HepG2 (cell line): ENCODE data around the gene VAV2. TPM values are rescaled to one million over a fixed set of nuclear protein-coding genes. Genes with fewer than 3 reads are reported as not detected.

Experiments
- ATAC-seq: fragments of 200-7000 bp; cut with Tn5 transposase; 3 replicates; pipeline ENCODE4 v1.9.1; 2020; ENCODE audit warnings: mild to moderate bottlenecking, moderate library complexity
- BruUV-seq: library from RNA; stranded (reverse); fragments of 400-500 nt; replicated peaks from 2 replicates; lab custom pipeline; 2021; lab: Mats Ljungman, UMichigan
- CTCF ChIA-PET: fragments of 300-600 bp; formaldehyde crosslinking; extraction: SDS; loops from one replicate; lab custom pipeline; 2021; ENCODE audit warnings: low total read pairs, inconsistent platforms, low intra/inter-chr PET ratio; lab: Yijun Ruan, JAX
- POLR2A ChIA-PET: fragments of 350-600 bp; sonication (Branson Sonifier 250); formaldehyde crosslinking; loops from one replicate; lab custom pipeline; 2020; ENCODE audit warnings: antibody characterized with exemption, inconsistent platforms; lab: Yijun Ruan, JAX
- DNase-seq: peaks from one replicate; pipeline ENCODE4 v3.0.0-alpha.2; 2015; ENCODE audit warnings: low spot score
- FAIRE-seq: peaks from 3 replicates; lab custom pipeline; 2011; peaks lifted over from hg19 to GRCh38; lab: Jason Lieb, UNC
- H2AFZ ChIP-seq: one replicate; pipeline ENCODE4 v1.6.1; 2011; ENCODE audit warnings: low read length, inconsistent platforms
- H3K27ac ChIP-seq: fragments of 300-600 bp; 3 replicates; pipeline ENCODE4 v1.8.0; 2011; ENCODE audit warnings: mixed run types, mild to moderate bottlenecking, mixed read lengths, low read length, inconsistent platforms; ENCODE audit not compliant: insufficient read depth; ENCODE audit errors: extremely low read length
- H3K27me3 ChIP-seq, 2 experiments: fragments of 200-600 bp in 1 of 2; 2 replicates in 1 of 2; 3 replicates in 1 of 2; pipeline versions ENCODE4 v1.6.0 to v1.8.0; 2011; ENCODE audit warnings: low read length in 2 of 2, mild to moderate bottlenecking in 2 of 2, moderate library complexity in 2 of 2, inconsistent platforms in 1 of 2; ENCODE audit not compliant: insufficient read depth in 2 of 2, control insufficient read depth in 1 of 2
- H3K36me3 ChIP-seq, 2 experiments: fragments of 200-600 bp in 1 of 2; replicated peaks in 1 of 2; 2 replicates in 1 of 2; 3 replicates in 1 of 2; pipeline versions ENCODE4 v1.5.1 to v1.8.0; 2011; ENCODE audit warnings: low read length in 2 of 2, inconsistent platforms in 1 of 2; ENCODE audit not compliant: insufficient read depth in 2 of 2, control insufficient read depth in 1 of 2
- H3K4me1 ChIP-seq: 2 replicates; pipeline ENCODE4 v1.5.1; 2012; ENCODE audit warnings: low read length, inconsistent platforms; ENCODE audit not compliant: insufficient read depth
- H3K4me2 ChIP-seq: 2 replicates; pipeline ENCODE4 v1.6.0; 2011; ENCODE audit warnings: low read depth, low read length, inconsistent platforms
- H3K4me3 ChIP-seq, 3 experiments: fragments of 200-600 bp in 1 of 3; sonication (generic), shearing (Covaris generic) in 1 of 3; replicated peaks in 1 of 3; 2 replicates each; pipeline ENCODE4 v1.5.1; 2011 to 2016; ENCODE audit warnings: low read length in 3 of 3, inconsistent platforms in 2 of 3, low read depth in 2 of 3, mild to moderate bottlenecking in 2 of 3, control low read depth in 1 of 3, mixed read lengths in 1 of 3; ENCODE audit not compliant: insufficient read depth in 1 of 3
- H3K79me2 ChIP-seq: one replicate; pipeline ENCODE4 v1.6.1; 2011; ENCODE audit warnings: low read length, inconsistent platforms; ENCODE audit not compliant: insufficient read depth
- H3K9ac ChIP-seq: 2 replicates; pipeline ENCODE4 v1.6.0; 2011; ENCODE audit warnings: mild to moderate bottlenecking, low read depth, low read length, inconsistent platforms; ENCODE audit not compliant: insufficient read depth
- H3K9me3 ChIP-seq: 2 replicates; pipeline ENCODE4 v1.5.1; 2012; ENCODE audit warnings: mild to moderate bottlenecking, low read length
- H4K20me1 ChIP-seq: 2 replicates; pipeline ENCODE4 v1.6.0; 2011; ENCODE audit warnings: inconsistent platforms, mild to moderate bottlenecking, low read length, moderate library complexity; ENCODE audit not compliant: insufficient read depth
- RERE ChIP-seq: IDR thresholded peaks from 2 replicates; pipeline ENCODE4 v1.6.1; 2016; ENCODE audit warnings: low read depth, missing genetic modification reagents, missing compliant biosample characterization
- SNAPC4 ChIP-seq: sonication (generic); formaldehyde crosslinking; IDR thresholded peaks from 2 replicates; pipeline ENCODE4 v1.4.0; 2020; ENCODE audit warnings: mild to moderate bottlenecking, missing genetic modification reagents
- ZNF460 ChIP-seq: sonication (generic); formaldehyde crosslinking; IDR thresholded peaks from 2 replicates; pipeline ENCODE4 v1.5.1; 2020; ENCODE audit warnings: missing genetic modification reagents, mild to moderate bottlenecking, borderline replicate concordance
- ZNF549 ChIP-seq: sonication (generic); formaldehyde crosslinking; IDR thresholded peaks from 2 replicates; pipeline ENCODE4 v1.5.0; 2020; ENCODE audit warnings: missing genetic modification reagents
- ZNF75D ChIP-seq: sonication (generic); formaldehyde crosslinking; IDR thresholded peaks from 2 replicates; pipeline ENCODE4 v1.8.1; 2023; ENCODE audit warnings: missing genetic modification reagents, mild to moderate bottlenecking, borderline replicate concordance
- WGBS: methylation state at CpG from one replicate; pipeline ENCODE4 v1.1.6; 2017; ENCODE audit warnings: low lambda C conversion rate; 5-methylcytosine and 5-hydroxymethylcytosine counted together
- in situ Hi-C: cut with HindIII; loops from 2 replicates; pipeline ENCODE4 v1.10.0; 2017; ENCODE audit warnings: low pct_unique_long_range_greater_than_20kb; ENCODE audit not compliant: extremely low pct_ligation_motif_present
- intact Hi-C: fragments of 100-400 bp; cut with micrococcal nuclease; formaldehyde crosslinking; loops from one replicate; pipeline ENCODE4 v1.10.0; 2022; ENCODE audit not compliant: unreplicated experiment
- polyA plus RNA-seq, 8 experiments: library from polyadenylated mRNA; depleted of rRNA in 3 of 8; stranded (reverse) in 7 of 8; unstranded in 1 of 8; fragments of >200 nt; fragmentation: Illumina TruSeq in 4 of 8; extraction: Trizol in 4 of 8; gene quantifications; 2 replicates each; pipeline versions ENCODE4 v1.2.1 to v1.2.3, GENCODE V29; 2011 to 2016; ENCODE audit warnings: low read depth in 4 of 8, missing spikeins in 1 of 8, mixed read lengths in 1 of 8; ENCODE audit not compliant: insufficient read depth in 1 of 8
- total RNA-seq, 5 experiments: library from RNA; depleted of rRNA; stranded (reverse); fragments of >200 nt; fragmentation: Illumina TruSeq; extraction: Trizol; gene quantifications; 2 replicates each; pipeline ENCODE4 v1.2.3, GENCODE V29; 2016; ENCODE audit warnings: low read depth in 1 of 5

VAV2 gene
- total and polyA plus RNA-seq, 2 of the 13 experiments (the other 11 are each of a cell fraction or from before 2014, with no cell fraction given), result 22.5 to 22.9 TPM

GRCh38 chr9:134024214-134024792 lies 32.2 kb upstream of the VAV2 start:
- Histone ChIP-seq H3K27ac (no peak overlapping the region), H3K79me2 (no peaks in the 10 kb centered on the region), H3K9ac (no peak overlapping the region), H3K4me2 (peak overlapping the region; percentile 61; the same call in 1 of the 2 replicates), H3K4me3 (no peak overlapping the region), H3K36me3 (no peaks in the 10 kb centered on the region; a peak in 1 of 5 replicates), H2AFZ (no peak overlapping the region), H3K27me3 (no peaks in the 10 kb centered on the region), H3K4me1 (peaks cover 26% of the 10 kb centered on the region), H4K20me1 (no peaks in the 10 kb centered on the region), H3K9me3 (no peaks in the 10 kb centered on the region)
- in situ Hi-C loops (no loop called here), intact Hi-C loops (no loop called here)
- POLR2A ChIA-PET, result interaction anchor here (0.5 to 1.3 kb wide), 9 partner anchors 31 to 654 kb away, joined by 3 to 5 read pairs (median 4); no protein-coding TSS in a partner anchor
- BruUV-seq, result no TSS peak
- 48% methylated on average over 4 of the region's 4 CpGs for WGBS
- CTCF ChIA-PET, result no interaction called here
- no peak for TF ChIP-seq ZNF75D
- FAIRE-seq (no peak), ATAC-seq (no peak), DNase-seq (no peak)

GRCh38 chr9:134014946-134015345 lies 22.8 kb upstream of the VAV2 start:
- DNase-seq (no peak), FAIRE-seq (no peak), ATAC-seq (no peak)
- no peak overlapping the region for H3K27ac ChIP-seq
- no peak overlapping the region for H3K4me2 ChIP-seq
- H3K79me2 ChIP-seq, result no peaks in the 10 kb centered on the region
- ChIA-PET CTCF (no interaction called here), POLR2A (no interaction called here)
- H4K20me1 ChIP-seq, result no peaks in the 10 kb centered on the region
- WGBS, result 54% methylated on average over 2 of the region's 2 CpGs
- peaks cover 9% of the 10 kb centered on the region for H3K9me3 ChIP-seq
- peaks cover 16% of the 10 kb centered on the region for H3K4me1 ChIP-seq
- in situ Hi-C loops, result no loop called here
- TF ChIP-seq RERE (CRISPR knock-in tag) (no peak), ZNF460 (CRISPR knock-in tag) (no peak), ZNF549 (no peak), SNAPC4 (no peak)
- H3K4me3 ChIP-seq, result no peak overlapping the region
- H3K36me3 ChIP-seq, result no peaks in the 10 kb centered on the region
- no peaks in the 10 kb centered on the region; a peak in 2 of 5 replicates for H3K27me3 ChIP-seq
- no peak overlapping the region for H2AFZ ChIP-seq
- no TSS peak for BruUV-seq
- intact Hi-C loops, result no loop called here
- no peak overlapping the region for H3K9ac ChIP-seq
